ENCODE results near the gene COL15A1.
"Not testable (repeated sequence)": the region's sequence is repeated elsewhere in the genome, so short reads cannot be mapped to it uniquely, and the experiment has no call there.

Gene COL15A1

GRCh38 chr9:99006511-99006910 is 62.8 kb downstream of the COL15A1 start:
- Histone ChIP-seq H3K27ac (no peak overlapping the region), H3K27me3 (replicated peaks) (no peaks in the 10 kb centered on the region), H3K36me3 (replicated peaks) (no peaks in the 10 kb centered on the region), H3K4me3 (ENCODE audit: low read depth, low read length) (no peak overlapping the region)
- TF ChIP-seq CTCF (IDR thresholded peaks at IDR 0.05; ENCODE audit: low read depth, low read length, missing control alignments) = no peak
- DNase-seq = no peak
- in situ Hi-C loops (cut with HindIII; ENCODE audit: low pct_ligation_motif_present, low sequenced_read_pairs) = loop anchor here (10.0 kb wide), 1 partner anchor 138 kb away; no protein-coding TSS in a partner anchor

GRCh38 chr9:99006979-99007378 is 63.3 kb downstream of the COL15A1 start:
- in situ Hi-C loops (cut with HindIII; ENCODE audit: low pct_ligation_motif_present, low sequenced_read_pairs) = loop anchor here (10.0 kb wide), 1 partner anchor 138 kb away; no protein-coding TSS in a partner anchor
- Histone ChIP-seq H3K36me3 (replicated peaks) (no peaks in the 10 kb centered on the region), H3K4me3 (ENCODE audit: low read depth, low read length) (no peak overlapping the region), H3K27me3 (replicated peaks) (no peaks in the 10 kb centered on the region), H3K27ac (no peak overlapping the region)
- TF ChIP-seq CTCF (IDR thresholded peaks at IDR 0.05; ENCODE audit: low read depth, low read length, missing control alignments) = no peak
- DNase-seq = no peak

GRCh38 chr9:99008203-99008602 is 64.5 kb downstream of the COL15A1 start:
- DNase-seq = no peak
- in situ Hi-C loops (cut with HindIII; ENCODE audit: low pct_ligation_motif_present, low sequenced_read_pairs) = loop anchor here (10.0 kb wide), 1 partner anchor 137 kb away; no protein-coding TSS in a partner anchor
- Histone ChIP-seq H3K27ac (no peak overlapping the region), H3K36me3 (replicated peaks) (no peaks in the 10 kb centered on the region), H3K4me3 (ENCODE audit: low read depth, low read length) (no peak overlapping the region), H3K27me3 (replicated peaks) (no peaks in the 10 kb centered on the region)
- TF ChIP-seq CTCF (IDR thresholded peaks at IDR 0.05; ENCODE audit: low read depth, low read length, missing control alignments) = no peak

- DNase-seq; in situ Hi-C loops (cut with HindIII; ENCODE audit: low pct_ligation_motif_present, low sequenced_read_pairs); H3K4me3 ChIP-seq (ENCODE audit: low read depth, low read length); H3K27me3 ChIP-seq (replicated peaks); H3K36me3 ChIP-seq (replicated peaks); H3K27ac ChIP-seq: not testable (repeated sequence)
Measured at GRCh38 chr9:99010393-99010792, 66.7 kb downstream of the COL15A1 start.

GRCh38 chr9:99011161-99011709 is 67.5 kb downstream of the COL15A1 start:
- no peaks in the 10 kb centered on the region for H3K27me3 ChIP-seq (replicated peaks)
- no peak overlapping the region for H3K4me3 ChIP-seq (ENCODE audit: low read depth, low read length)
- TF ChIP-seq CTCF (IDR thresholded peaks at IDR 0.05; ENCODE audit: low read depth, low read length, missing control alignments) = no peak
- in situ Hi-C loops (cut with HindIII; ENCODE audit: low pct_ligation_motif_present, low sequenced_read_pairs) = no loop called here
- DNase-seq = no peak
- no peak overlapping the region for H3K27ac ChIP-seq
- H3K36me3 ChIP-seq (replicated peaks) = no peaks in the 10 kb centered on the region

- Histone ChIP-seq H3K27ac (no peak overlapping the region), H3K36me3 (replicated peaks) (no peaks in the 10 kb centered on the region), H3K4me3 (ENCODE audit: low read depth, low read length) (no peak overlapping the region), H3K27me3 (replicated peaks) (no peaks in the 10 kb centered on the region)
- DNase-seq = no peak
- peak; percentile 11 for TF ChIP-seq CTCF (IDR thresholded peaks at IDR 0.05; ENCODE audit: low read depth, low read length, missing control alignments)
- in situ Hi-C loops (cut with HindIII; ENCODE audit: low pct_ligation_motif_present, low sequenced_read_pairs) = no loop called here
Measured at GRCh38 chr9:99012957-99013512, 69.3 kb downstream of the COL15A1 start.
